GM12873 (cell line): ENCODE measurements around the gene EXD3.

Experiments
- TF ChIP-seq, protein P1 (sequence below): IDR thresholded peaks from 2 replicates; pipeline ENCODE4 v1.5.1; 2012; ENCODE audit warnings: low read depth, mild to moderate bottlenecking, moderate library complexity, low read length, control low read depth; ENCODE audit not compliant: insufficient read depth; ENCODE audit errors: missing control alignments

Gene EXD3

DNA sequence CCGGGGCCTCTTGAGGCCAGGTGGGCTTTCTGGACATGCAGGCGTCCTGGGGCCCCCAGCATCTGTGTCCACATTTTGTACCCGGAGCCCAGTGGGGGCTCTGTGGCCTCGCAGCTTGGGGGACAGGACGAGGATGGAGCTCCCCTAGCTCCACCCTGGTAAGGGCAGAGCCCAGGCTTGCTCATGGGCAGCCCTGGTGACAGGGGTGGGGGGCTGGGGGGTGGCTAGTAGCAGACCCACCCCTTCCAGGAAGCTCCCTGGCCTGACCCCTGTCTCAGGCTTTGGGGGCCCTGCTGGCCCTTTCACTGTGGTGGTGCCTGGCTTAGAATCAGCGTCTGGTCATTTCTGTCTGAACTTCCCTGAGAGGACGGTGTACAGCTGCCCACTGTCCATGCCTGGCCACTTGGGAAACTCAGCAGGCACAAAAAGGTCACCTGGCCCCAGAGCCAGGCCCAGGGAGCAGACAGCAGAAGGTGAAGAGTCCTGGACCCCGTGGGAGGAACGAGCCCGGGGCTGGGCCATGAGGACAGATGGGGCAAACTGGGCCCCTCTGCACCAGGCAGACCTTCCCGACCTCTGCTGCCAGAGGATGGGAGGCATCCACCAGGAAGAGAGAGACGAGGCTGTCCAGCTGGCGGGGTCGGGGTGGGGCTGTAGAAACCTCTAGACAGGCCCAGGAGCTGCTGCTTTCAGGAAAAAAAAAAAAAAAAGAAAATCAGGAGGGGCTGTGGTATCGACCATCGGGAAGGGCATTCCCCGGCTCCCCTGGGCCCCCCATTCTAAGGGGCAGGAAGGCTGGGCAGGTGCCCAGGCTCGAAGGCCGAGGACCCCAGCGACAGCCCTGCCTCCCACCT lies 52.8 kb downstream of the EXD3 start:
- TF ChIP-seq, protein P1, sequence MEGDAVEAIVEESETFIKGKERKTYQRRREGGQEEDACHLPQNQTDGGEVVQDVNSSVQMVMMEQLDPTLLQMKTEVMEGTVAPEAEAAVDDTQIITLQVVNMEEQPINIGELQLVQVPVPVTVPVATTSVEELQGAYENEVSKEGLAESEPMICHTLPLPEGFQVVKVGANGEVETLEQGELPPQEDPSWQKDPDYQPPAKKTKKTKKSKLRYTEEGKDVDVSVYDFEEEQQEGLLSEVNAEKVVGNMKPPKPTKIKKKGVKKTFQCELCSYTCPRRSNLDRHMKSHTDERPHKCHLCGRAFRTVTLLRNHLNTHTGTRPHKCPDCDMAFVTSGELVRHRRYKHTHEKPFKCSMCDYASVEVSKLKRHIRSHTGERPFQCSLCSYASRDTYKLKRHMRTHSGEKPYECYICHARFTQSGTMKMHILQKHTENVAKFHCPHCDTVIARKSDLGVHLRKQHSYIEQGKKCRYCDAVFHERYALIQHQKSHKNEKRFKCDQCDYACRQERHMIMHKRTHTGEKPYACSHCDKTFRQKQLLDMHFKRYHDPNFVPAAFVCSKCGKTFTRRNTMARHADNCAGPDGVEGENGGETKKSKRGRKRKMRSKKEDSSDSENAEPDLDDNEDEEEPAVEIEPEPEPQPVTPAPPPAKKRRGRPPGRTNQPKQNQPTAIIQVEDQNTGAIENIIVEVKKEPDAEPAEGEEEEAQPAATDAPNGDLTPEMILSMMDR: no peak

DNA sequence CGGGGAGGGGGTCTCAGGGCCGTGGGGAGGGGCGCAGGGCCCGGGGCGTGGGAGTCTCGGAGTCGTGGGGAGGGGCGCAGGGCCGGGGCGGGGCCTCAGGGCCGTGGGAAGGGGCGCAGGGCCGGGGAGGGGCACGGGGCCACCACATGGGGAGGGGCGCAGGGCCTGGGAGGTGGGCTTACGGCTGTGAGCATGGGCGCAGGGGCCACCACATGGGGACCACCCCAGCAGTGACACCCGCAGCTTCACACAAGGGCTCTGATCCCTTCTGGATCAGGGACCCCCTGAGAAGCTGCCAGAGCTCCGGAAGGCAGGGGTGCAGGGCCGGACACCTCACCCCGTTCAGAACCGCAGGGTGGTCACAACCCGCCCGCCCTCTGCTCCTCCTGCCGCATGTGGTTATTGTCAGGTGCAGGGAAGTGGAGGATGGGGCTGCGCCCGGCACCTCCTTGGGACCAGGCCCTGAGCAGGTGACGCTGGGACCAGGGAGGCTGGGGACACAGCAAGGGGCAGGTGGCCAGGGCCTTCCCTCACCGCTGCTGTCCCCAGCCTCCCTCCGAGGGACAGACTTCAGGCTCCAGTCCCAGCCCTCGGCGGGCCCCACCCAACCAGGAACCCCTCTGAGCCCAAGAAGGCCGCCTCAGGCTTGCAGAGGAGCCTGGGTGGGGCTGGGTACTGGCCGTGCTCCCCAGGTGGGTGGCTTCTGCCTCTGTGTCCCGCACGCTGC lies 53.7 kb downstream of the EXD3 start:
- TF ChIP-seq, protein P1: no peak

DNA sequence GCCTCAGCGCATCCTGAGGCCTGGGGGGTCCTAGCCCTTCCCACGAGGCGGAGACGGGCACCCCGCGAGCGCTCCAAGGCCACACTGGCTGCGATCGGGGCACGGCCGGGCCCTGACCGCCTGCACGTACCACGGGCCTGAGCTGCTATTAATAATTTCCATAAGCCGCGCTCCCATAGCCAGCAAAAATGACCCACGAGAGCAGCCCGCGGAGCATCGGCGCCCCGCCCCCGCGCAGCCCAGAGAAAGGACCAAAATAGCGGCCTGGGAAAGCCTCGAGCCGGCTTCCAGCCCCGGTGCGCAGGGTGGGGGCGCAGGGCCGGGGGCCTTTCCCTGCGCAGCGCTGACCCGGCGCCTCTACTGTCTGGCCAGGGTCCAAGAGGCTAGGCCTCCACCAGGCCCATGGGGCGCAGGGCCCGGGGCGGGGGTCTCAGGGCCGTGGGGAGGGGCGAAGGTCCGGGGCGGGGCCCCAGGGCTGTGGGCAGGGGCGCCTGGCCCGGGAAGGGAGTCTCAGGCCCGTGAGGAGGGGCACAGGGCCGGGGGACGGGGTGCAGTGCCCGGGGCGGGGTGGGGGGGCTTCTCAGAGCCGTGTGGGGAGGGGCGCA lies 54.4 kb downstream of the EXD3 start:
- TF ChIP-seq, protein P1: no peak

DNA sequence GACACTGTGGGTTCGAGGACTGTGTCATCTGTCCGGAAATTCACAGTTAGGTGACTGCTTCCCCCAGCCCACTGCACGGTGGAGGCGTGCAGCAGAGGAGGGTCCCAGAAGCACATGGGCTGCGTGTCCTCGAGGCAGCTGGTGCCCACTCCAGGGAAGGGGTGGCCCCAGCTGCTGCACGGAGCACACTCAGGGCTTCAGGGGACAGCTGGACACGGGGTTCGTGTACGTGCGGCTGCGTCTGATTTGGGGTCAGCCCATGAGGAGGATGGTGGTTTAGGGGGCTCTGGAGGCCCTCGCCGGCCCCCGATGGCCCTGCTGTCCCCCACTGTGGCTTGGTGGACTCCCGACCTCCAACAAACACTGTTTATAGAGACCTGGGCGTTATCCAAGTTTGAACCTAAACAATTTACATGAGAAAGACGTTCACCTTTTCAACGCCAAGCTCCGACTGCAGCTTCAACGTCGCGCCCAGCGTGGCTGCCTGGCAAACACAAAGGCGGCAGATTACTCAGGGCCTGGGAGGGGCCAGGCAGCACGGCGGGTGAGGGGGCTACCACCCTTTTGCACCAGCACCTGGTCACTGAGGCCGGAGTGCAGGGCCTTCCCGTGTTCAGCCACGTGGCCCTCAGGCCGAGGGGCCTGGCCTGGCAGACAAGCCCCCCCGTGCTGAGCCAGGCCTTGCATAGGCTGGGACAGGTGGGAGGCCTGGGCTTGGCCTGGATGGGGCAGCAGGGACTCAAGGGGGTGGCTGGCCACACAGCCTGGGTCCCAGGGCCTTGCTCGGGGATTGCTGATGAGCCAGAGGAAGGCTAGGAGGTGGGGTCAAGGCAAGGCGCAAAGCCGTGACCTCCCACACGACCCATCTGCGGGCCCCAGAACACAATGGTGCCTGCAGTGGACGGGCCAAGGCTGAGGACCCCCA lies 55.2 kb downstream of the EXD3 start:
- TF ChIP-seq, protein P1: no peak

DNA sequence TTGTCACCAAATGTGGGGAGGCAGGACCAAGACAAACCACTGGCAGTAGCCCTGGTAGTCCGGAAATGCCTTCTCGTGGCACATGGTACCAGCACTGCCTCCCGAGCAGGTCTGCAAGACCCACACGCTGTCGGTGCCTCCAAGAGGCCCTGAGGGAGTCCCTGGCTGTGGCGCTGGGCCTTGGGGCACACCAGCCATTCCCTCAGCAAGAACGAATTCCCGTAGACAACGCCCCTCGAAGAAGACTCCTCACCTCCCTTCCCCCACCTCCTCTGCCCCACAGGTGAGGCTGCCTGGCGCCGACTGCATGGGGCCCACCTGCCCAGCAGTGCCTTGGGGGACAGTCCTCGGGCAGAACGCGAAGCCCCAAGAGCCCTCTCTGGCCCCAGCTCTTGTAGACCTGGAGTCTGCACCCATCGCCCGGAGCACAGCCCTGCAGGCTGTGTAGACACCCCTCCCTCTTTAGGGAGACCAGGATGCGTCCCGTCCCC lies 56.0 kb downstream of the EXD3 start:
- TF ChIP-seq, protein P1: no peak

DNA sequence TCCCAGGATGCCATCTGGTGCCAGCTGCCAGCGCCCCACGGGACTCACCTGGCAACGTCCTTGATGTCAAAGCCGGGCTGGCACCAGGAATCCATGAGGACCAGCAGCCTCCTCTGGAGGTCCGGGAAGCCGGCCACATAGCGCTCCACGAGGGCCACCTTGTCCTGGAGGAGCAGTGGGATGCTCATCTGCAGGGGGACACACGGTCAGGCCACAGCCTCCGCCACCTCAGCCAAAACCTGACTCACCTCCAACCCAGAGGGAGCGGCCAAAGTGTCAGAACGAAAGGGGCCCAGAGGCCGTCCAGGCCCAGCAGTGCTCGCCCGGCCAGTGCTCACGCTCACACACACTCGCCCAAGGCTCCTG lies 56.5 kb downstream of the EXD3 start:
- TF ChIP-seq, protein P1: no peak
